Measurements from ENCODE around the gene CACTIN. TPM values are rescaled to one million over a fixed set of nuclear protein-coding genes. Genes with fewer than 3 reads are reported as not detected.
"Not testable (repeated sequence)": the region's sequence is repeated elsewhere in the genome, so short reads cannot be mapped to it uniquely, and the experiment has no call there.

The CACTIN gene
- total RNA-seq, 1 experiment from 2014 or later = 33.2 TPM

DNA sequence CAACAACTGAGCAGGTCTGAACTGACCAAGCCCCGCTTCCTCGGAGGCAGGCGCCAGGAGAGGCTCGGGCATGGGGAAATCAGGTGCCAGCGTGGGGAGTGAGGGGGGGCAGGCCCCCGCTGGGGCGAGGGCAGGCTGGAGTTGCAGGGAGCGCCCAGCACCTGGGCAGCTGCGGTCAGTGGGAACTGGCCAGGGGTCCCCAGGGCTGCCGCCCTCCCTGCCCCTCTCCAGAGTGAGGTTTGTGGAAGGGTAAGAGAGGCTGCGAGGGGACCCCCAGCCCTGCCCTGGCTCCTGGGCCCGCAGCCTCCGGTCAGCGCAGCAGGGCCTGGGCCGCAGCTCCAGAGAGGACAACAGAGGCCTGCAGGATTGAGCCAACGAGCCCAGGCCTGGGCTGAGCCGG lies 41.2 kb upstream of the CACTIN start:
- Histone ChIP-seq H3K9ac (ENCODE audit: low read length) (no peak overlapping the region), H3K79me2 (ENCODE audit: insufficient read depth, low read length) (no peaks in the 10 kb centered on the region), H2AFZ (ENCODE audit: low read depth, low read length, poor library complexity, severe bottlenecking) (no peak overlapping the region), H3K9me3 (ENCODE audit: control insufficient read depth in 1 of 2, insufficient read depth in 1 of 2, low read depth in 1 of 2, low read length in 2 of 2) (no peaks in the 10 kb centered on the region), H3K4me2 (ENCODE audit: low read length) (no peak overlapping the region), H4K20me1 (ENCODE audit: insufficient read depth) (no peaks in the 10 kb centered on the region), H3K27ac (ENCODE audit: low read depth, low read length) (no peak overlapping the region), H3K9me2 (ENCODE audit: insufficient read depth) (no peaks in the 10 kb centered on the region), H3K36me3 (ENCODE audit: control insufficient read depth in 1 of 2, insufficient read depth in 2 of 2, low read length in 2 of 2) (peaks cover 6 to 9% of the 10 kb centered on the region in 2 experiments; a peak in 3 of 4 replicates), H3K4me1 (ENCODE audit: control insufficient read depth in 1 of 2, insufficient read depth in 2 of 2, low read length in 2 of 2) (peaks cover 0 to 8% of the 10 kb centered on the region in 2 experiments; a peak in 1 of 4 replicates), H3K27me3 (ENCODE audit: insufficient read depth, low read length) (no peaks in the 10 kb centered on the region), H3K4me3 (replicated peaks in 1 of 2; ENCODE audit: low read depth in 1 of 2, low read length in 2 of 2) (no peak overlapping the region)
- intact Hi-C loops (cut with micrococcal nuclease) = no loop called here
- DNase-seq (ENCODE audit: low read depth, low spot score) (no peak), ATAC-seq (no peak)
- POLR2A ChIA-PET = no interaction called here
- RAD21 ChIA-PET (ENCODE audit: low non-redundant PET in 1 of 2, low total read pairs in 2 of 2, uncharacterized antibody in 2 of 2, unreplicated experiment in 2 of 2) = no interaction called here
- no peak for TF ChIP-seq ZNF274 (IDR thresholded peaks at IDR 0.05; ENCODE audit: low read depth, low read length)
- no peak for TF ChIP-seq TCF7L2 (IDR thresholded peaks at IDR 0.05; ENCODE audit: borderline replicate concordance, extremely low read depth, insufficient read depth, insufficient read length)
- TF ChIP-seq ZFX (IDR thresholded peaks at IDR 0.05) = no peak
- no TSS peak for BruUV-seq (replicated peaks)
- CTCF ChIA-PET = no interaction called here

DNA sequence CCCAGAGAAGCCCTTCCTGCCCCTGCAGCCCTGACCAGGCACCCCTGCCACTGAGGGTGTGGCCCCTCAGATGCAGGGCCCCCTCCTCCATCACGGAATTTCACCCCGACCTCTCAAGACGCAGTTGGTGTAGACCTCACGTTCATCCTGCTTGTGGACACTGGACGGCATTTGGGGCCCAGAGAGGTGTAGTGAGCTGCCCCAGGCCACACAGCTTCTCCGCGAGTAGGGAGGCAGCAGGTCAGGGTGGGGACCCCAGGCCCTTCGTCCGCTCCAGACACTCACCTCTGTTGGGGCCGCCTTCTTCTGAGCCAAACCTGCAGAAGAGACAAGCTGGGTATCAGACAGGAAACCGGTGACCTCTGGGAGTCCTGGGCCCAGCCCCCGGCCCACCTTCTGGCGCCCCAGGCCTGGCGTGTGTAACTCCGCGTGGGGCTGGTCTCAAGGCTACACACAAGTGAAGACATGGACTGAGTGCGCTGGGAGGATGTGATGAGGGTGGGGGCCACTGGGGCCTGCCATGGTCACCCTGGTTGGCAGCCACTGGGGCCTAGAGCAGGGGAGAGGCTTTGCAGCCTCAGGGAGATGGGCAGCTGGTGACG lies 40.5 kb upstream of the CACTIN start:
- Histone ChIP-seq H3K4me1 (ENCODE audit: control insufficient read depth in 1 of 2, insufficient read depth in 2 of 2, low read length in 2 of 2) (peaks cover 0 to 8% of the 10 kb centered on the region in 2 experiments; a peak in 1 of 4 replicates), H2AFZ (ENCODE audit: low read depth, low read length, poor library complexity, severe bottlenecking) (no peak overlapping the region), H3K9me2 (ENCODE audit: insufficient read depth) (no peaks in the 10 kb centered on the region), H3K9me3 (ENCODE audit: control insufficient read depth in 1 of 2, insufficient read depth in 1 of 2, low read depth in 1 of 2, low read length in 2 of 2) (no peaks in the 10 kb centered on the region), H3K4me3 (replicated peaks in 1 of 2; ENCODE audit: low read depth in 1 of 2, low read length in 2 of 2) (no peak overlapping the region), H3K27me3 (ENCODE audit: insufficient read depth, low read length) (no peaks in the 10 kb centered on the region), H3K79me2 (ENCODE audit: insufficient read depth, low read length) (no peaks in the 10 kb centered on the region), H3K27ac (ENCODE audit: low read depth, low read length) (no peak overlapping the region), H3K36me3 (ENCODE audit: control insufficient read depth in 1 of 2, insufficient read depth in 2 of 2, low read length in 2 of 2) (peaks cover 6 to 9% of the 10 kb centered on the region in 2 experiments; a peak in 3 of 4 replicates), H3K9ac (ENCODE audit: low read length) (no peak overlapping the region), H4K20me1 (ENCODE audit: insufficient read depth) (no peaks in the 10 kb centered on the region), H3K4me2 (ENCODE audit: low read length) (no peak overlapping the region)
- ATAC-seq (no peak), DNase-seq (ENCODE audit: low read depth, low spot score) (no peak)
- ChIA-PET POLR2A (no interaction called here), CTCF (interaction anchor here (1.5 kb wide), 1 partner anchor 182 kb away, joined by 6 read pairs; no protein-coding TSS in a partner anchor), RAD21 (ENCODE audit: low non-redundant PET in 1 of 2, low total read pairs in 2 of 2, uncharacterized antibody in 2 of 2, unreplicated experiment in 2 of 2) (no interaction called here)
- no peak for TF ChIP-seq JUND (IDR thresholded peaks at IDR 0.05)
- no peak for TF ChIP-seq SRF (IDR thresholded peaks at IDR 0.05; ENCODE audit: low read depth)
- TF ChIP-seq, protein P1, sequence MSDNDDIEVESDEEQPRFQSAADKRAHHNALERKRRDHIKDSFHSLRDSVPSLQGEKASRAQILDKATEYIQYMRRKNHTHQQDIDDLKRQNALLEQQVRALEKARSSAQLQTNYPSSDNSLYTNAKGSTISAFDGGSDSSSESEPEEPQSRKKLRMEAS (IDR thresholded peaks at IDR 0.05) = no peak
- no TSS peak for BruUV-seq (replicated peaks)
- intact Hi-C loops (cut with micrococcal nuclease) = no loop called here

DNA sequence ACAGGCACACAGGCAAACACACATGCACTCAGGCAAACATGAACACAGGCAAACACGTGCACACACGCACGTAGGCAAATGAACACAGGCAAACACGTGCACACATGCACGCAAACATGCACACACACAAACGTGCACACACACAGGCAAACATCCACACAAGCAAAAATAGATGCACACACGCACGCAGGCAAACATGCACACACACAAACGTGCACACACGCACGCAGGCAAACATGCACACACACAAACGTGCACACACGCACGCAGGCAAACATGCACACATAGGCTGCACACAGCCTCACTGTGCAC lies 39.9 kb upstream of the CACTIN start:
- intact Hi-C loops (cut with micrococcal nuclease) = loop anchor here (1.0 kb wide), 1 partner anchor 183 kb away; no protein-coding TSS in a partner anchor
- RAD21 ChIA-PET (ENCODE audit: low non-redundant PET in 1 of 2, low total read pairs in 2 of 2, uncharacterized antibody in 2 of 2, unreplicated experiment in 2 of 2); H3K4me1 ChIP-seq (ENCODE audit: control insufficient read depth in 1 of 2, insufficient read depth in 2 of 2, low read length in 2 of 2); H3K9me2 ChIP-seq (ENCODE audit: insufficient read depth); H3K27me3 ChIP-seq (ENCODE audit: insufficient read depth, low read length); H3K9me3 ChIP-seq (ENCODE audit: control insufficient read depth in 1 of 2, insufficient read depth in 1 of 2, low read depth in 1 of 2, low read length in 2 of 2); H3K4me3 ChIP-seq (replicated peaks in 1 of 2; ENCODE audit: low read depth in 1 of 2, low read length in 2 of 2); H4K20me1 ChIP-seq (ENCODE audit: insufficient read depth); H3K4me2 ChIP-seq (ENCODE audit: low read length); H2AFZ ChIP-seq (ENCODE audit: low read depth, low read length, poor library complexity, severe bottlenecking); DNase-seq (ENCODE audit: low read depth, low spot score); H3K79me2 ChIP-seq (ENCODE audit: insufficient read depth, low read length); H3K27ac ChIP-seq (ENCODE audit: low read depth, low read length); BruUV-seq (replicated peaks); H3K9ac ChIP-seq (ENCODE audit: low read length); ATAC-seq; POLR2A ChIA-PET; H3K36me3 ChIP-seq (ENCODE audit: control insufficient read depth in 1 of 2, insufficient read depth in 2 of 2, low read length in 2 of 2): not testable (repeated sequence)
- CTCF ChIA-PET = interaction anchor here (0.9 to 1.5 kb wide), 2 partner anchors 183 to 186 kb away, joined by 5 to 6 read pairs; no protein-coding TSS in a partner anchor
